Measurements from ENCODE around the gene ATP6V1F.

The ATP6V1F gene

DNA sequence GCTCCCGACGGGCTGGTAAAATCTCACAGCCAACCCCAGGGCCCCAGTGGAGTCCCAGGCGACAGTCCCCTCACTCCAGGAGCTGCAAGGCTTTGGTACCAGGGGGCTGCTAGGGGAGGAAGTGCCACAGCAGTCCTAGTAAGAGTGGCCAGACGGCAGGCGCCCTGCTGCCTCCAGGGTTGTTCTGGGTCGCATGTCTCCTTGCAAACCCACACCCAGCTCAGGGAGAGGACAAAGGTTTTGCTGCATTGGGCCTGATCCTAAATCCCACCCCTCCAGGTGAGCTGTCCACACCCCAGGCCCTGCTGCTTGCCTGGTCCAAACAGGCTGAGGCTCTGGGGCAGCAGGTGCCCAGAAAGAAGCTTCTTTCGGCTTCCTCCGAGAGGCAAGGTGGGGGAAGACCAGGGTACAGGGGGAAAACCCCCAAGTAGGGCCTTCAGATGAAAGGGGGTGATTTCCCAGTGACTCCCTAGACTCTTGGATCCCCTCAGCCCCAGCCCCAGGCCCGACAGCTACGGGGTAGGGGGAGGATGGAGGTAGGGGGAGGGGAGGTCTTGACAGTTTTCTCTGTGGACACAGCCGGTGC is 52.0 kb downstream of the ATP6V1F start:
- Histone ChIP-seq H3K4me1 (ENCODE audit: insufficient read depth, low read length, severe bottlenecking) (peaks cover 5% of the 10 kb centered on the region), H2AFZ (ENCODE audit: low read length) (no peak overlapping the region), H4K20me1 (ENCODE audit: insufficient read depth, low read length) (no peaks in the 10 kb centered on the region), H3F3A (ENCODE audit: insufficient read depth, low read length) (no peaks in the 10 kb centered on the region), H3K4me3 (ENCODE audit: low read depth, low read length, poor library complexity, severe bottlenecking) (no peak overlapping the region), H3K27ac (ENCODE audit: low read depth, low read length, poor library complexity, severe bottlenecking) (no peak overlapping the region), H3K9me2 (ENCODE audit: low read depth, low read length) (no peaks in the 10 kb centered on the region), H3K36me3 (ENCODE audit: insufficient read depth, low read length) (no peaks in the 10 kb centered on the region), H3K79me2 (ENCODE audit: insufficient read depth, low read length) (no peaks in the 10 kb centered on the region), H3K9ac (ENCODE audit: low read length) (no peak overlapping the region), H3K9me3 (ENCODE audit: low read length) (no peaks in the 10 kb centered on the region), H3K4me2 (ENCODE audit: low read length) (no peak overlapping the region), H3K27me3 (ENCODE audit: insufficient read depth, low read length) (peaks cover 40% of the 10 kb centered on the region)
- TF ChIP-seq EZH2 (IDR thresholded peaks at IDR 0.05; ENCODE audit: borderline replicate concordance, low read length), result no peak
- TF ChIP-seq, protein P1, sequence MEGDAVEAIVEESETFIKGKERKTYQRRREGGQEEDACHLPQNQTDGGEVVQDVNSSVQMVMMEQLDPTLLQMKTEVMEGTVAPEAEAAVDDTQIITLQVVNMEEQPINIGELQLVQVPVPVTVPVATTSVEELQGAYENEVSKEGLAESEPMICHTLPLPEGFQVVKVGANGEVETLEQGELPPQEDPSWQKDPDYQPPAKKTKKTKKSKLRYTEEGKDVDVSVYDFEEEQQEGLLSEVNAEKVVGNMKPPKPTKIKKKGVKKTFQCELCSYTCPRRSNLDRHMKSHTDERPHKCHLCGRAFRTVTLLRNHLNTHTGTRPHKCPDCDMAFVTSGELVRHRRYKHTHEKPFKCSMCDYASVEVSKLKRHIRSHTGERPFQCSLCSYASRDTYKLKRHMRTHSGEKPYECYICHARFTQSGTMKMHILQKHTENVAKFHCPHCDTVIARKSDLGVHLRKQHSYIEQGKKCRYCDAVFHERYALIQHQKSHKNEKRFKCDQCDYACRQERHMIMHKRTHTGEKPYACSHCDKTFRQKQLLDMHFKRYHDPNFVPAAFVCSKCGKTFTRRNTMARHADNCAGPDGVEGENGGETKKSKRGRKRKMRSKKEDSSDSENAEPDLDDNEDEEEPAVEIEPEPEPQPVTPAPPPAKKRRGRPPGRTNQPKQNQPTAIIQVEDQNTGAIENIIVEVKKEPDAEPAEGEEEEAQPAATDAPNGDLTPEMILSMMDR (IDR thresholded peaks at IDR 0.05; ENCODE audit: low read length), result no peak

DNA sequence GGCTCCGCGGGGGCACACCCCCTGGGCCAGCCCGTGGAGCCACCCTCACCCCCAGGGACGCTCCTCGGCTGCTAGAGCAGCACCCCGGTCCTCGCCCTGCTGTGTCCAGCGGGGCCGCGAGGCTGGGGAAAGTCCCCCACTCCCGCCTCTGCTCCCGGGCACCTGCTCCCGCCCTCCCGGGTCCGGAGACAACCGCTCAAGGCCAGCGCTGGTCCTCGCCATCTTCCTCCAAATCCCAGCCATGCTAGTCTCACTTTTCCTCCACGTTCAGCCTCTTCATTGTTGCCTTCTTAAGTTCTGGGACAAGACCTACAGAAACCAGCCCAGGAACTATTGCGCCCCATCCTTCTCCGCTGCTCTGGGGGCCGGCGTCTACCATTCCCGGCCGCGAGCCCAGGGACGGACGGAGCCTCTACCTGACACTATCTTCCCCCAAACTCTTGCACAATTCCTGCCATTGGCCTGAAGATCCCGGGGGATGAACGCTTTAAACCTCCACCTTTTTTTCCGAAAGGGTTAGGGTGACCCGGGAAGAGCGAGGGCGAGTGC is 52.7 kb downstream of the ATP6V1F start:
- Histone ChIP-seq H3K9ac (ENCODE audit: low read length) (no peak overlapping the region), H3K36me3 (ENCODE audit: insufficient read depth, low read length) (no peaks in the 10 kb centered on the region), H3K27me3 (ENCODE audit: insufficient read depth, low read length) (peaks cover 38% of the 10 kb centered on the region), H2AFZ (ENCODE audit: low read length) (no peak overlapping the region), H3K9me3 (ENCODE audit: low read length) (no peaks in the 10 kb centered on the region), H3K4me3 (ENCODE audit: low read depth, low read length, poor library complexity, severe bottlenecking) (no peak overlapping the region), H3F3A (ENCODE audit: insufficient read depth, low read length) (no peaks in the 10 kb centered on the region), H3K4me2 (ENCODE audit: low read length) (no peak overlapping the region), H3K4me1 (ENCODE audit: insufficient read depth, low read length, severe bottlenecking) (peaks cover 6% of the 10 kb centered on the region), H3K27ac (ENCODE audit: low read depth, low read length, poor library complexity, severe bottlenecking) (no peak overlapping the region), H4K20me1 (ENCODE audit: insufficient read depth, low read length) (no peaks in the 10 kb centered on the region), H3K9me2 (ENCODE audit: low read depth, low read length) (no peaks in the 10 kb centered on the region), H3K79me2 (ENCODE audit: insufficient read depth, low read length) (no peaks in the 10 kb centered on the region)
- TF ChIP-seq, protein P1 (IDR thresholded peaks at IDR 0.05; ENCODE audit: low read length), result no peak
- no peak for TF ChIP-seq EZH2 (IDR thresholded peaks at IDR 0.05; ENCODE audit: borderline replicate concordance, low read length)

All from OCI-LY1 (cell line).